ENCODE results near the gene FBXW7.

FBXW7 gene

GRCh38 chr4:152540941-152541340 is 5.0 kb upstream of the FBXW7 start:
- no peak for DNase-seq

GRCh38 chr4:152540293-152540674 is 4.4 kb upstream of the FBXW7 start:
- DNase-seq, result no peak

- no peak for DNase-seq
Observed at GRCh38 chr4:152539556-152540292, 3.8 kb upstream of the FBXW7 start.

- DNase-seq, result no peak
Observed at GRCh38 chr4:152537881-152538280, 2.0 kb upstream of the FBXW7 start.

GRCh38 chr4:152536545-152537182 is 772 bp upstream of the FBXW7 start:
- DNase-seq, result peak; percentile 79

- DNase-seq, result peak; percentile 46
Observed at GRCh38 chr4:152535360-152535902, 461 bp downstream of the FBXW7 start.

GRCh38 chr4:152534541-152535359 is 1.1 kb downstream of the FBXW7 start:
- peak; percentile 67 for DNase-seq

- no peak for DNase-seq
Observed at GRCh38 chr4:152531479-152531878, 4.4 kb downstream of the FBXW7 start.

- DNase-seq, result no peak
Observed at GRCh38 chr4:152530600-152530999, 5.3 kb downstream of the FBXW7 start.

GRCh38 chr4:152529880-152530279 is 6.0 kb downstream of the FBXW7 start:
- no peak for DNase-seq

GRCh38 chr4:152528060-152528459 is 7.8 kb downstream of the FBXW7 start:
- no peak for DNase-seq

GRCh38 chr4:152525878-152526277 is 10.0 kb downstream of the FBXW7 start:
- no peak for DNase-seq

GRCh38 chr4:152524427-152524826 is 11.5 kb downstream of the FBXW7 start:
- no peak for DNase-seq

GRCh38 chr4:152523731-152524130 is 12.2 kb downstream of the FBXW7 start:
- no peak for DNase-seq

GRCh38 chr4:152522754-152523153 is 13.1 kb downstream of the FBXW7 start:
- DNase-seq, result no peak

- DNase-seq, result no peak
Observed at GRCh38 chr4:152522245-152522644, 13.6 kb downstream of the FBXW7 start.

GRCh38 chr4:152516156-152516555 is 19.7 kb downstream of the FBXW7 start:
- no peak for DNase-seq

GRCh38 chr4:152515678-152516077 is 20.2 kb downstream of the FBXW7 start:
- DNase-seq, result no peak

GRCh38 chr4:152514356-152514755 is 21.5 kb downstream of the FBXW7 start:
- DNase-seq, result no peak

- DNase-seq, result no peak
Observed at GRCh38 chr4:152513078-152513477, 22.8 kb downstream of the FBXW7 start.

- DNase-seq, result no peak
Observed at GRCh38 chr4:152512483-152512882, 23.4 kb downstream of the FBXW7 start.

- DNase-seq, result no peak
Observed at GRCh38 chr4:152510349-152511147, 25.3 kb downstream of the FBXW7 start.
